HG03571 (cell line): ENCODE results near the gene TRAM2.
A peak's percentile ranks its signal among the peaks of the same experiment; 100 is the strongest.

ENCODE experiments used
- ATAC-seq: cut with Tn5 transposase; IDR thresholded peaks from one replicate; pipeline ENCODE4 v1.9.1; 2021; ENCODE audit not compliant: unreplicated experiment

TRAM2 gene

DNA sequence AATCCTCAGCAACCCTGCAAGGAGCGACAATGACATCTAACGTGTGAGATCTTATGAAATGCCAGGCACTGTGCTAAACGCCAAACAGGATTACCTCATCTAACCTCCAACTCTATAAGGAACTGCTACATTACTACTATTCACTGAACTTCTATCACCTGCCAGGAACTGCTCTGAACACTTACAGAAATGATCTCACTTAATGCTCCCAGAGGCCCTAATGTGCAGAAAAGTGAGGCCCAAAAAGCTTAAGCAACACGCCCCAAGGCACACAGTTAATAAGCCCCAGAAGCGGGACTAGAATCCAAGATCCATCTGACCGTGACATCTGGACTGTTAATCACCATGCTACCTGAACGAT lies 28.5 kb downstream of the TRAM2 start:
- ATAC-seq = no peak

DNA sequence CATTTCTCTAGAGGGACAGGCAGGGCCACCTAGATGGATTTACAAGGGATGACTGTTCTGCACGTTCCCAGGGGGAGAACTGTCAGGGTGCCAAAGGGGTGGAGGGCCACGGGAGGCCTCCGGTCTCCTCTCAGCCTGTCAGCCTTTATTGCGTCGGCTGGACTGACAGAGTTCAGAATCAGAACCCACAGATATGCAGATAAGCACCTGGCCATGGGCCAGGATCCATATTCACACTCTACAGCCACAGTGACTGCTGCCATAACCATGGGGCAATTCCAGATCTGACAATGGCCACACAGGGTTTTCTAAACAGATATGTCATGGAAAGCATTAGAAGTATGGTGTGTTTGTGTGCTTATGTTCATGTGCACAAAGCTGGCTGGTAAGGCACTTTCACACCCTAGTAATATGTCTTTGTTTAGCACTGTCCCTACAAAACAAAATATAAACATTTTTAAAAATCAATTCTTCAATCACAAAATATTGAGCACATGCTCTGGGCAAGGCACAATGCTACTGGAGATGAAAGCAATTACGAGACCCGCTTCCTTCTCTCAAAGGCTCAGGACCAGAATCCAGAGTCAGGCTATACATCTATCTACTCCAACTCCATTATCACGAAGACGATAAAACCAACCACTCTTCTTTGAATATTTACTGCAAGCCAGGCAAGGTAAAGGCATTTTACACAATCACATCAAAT lies 29.1 kb downstream of the TRAM2 start:
- ATAC-seq = no peak

- ATAC-seq = peak; percentile 76
Measured at GRCh38 chr6:52546678-52547077, 30.2 kb downstream of the TRAM2 start.

GRCh38 chr6:52546192-52546591 lies 30.7 kb downstream of the TRAM2 start:
- peak; percentile 37 for ATAC-seq

- ATAC-seq = peak; percentile 7
Measured at GRCh38 chr6:52545406-52546119, 31.3 kb downstream of the TRAM2 start.

GRCh38 chr6:52544602-52545405 lies 32.1 kb downstream of the TRAM2 start:
- ATAC-seq = no peak

DNA sequence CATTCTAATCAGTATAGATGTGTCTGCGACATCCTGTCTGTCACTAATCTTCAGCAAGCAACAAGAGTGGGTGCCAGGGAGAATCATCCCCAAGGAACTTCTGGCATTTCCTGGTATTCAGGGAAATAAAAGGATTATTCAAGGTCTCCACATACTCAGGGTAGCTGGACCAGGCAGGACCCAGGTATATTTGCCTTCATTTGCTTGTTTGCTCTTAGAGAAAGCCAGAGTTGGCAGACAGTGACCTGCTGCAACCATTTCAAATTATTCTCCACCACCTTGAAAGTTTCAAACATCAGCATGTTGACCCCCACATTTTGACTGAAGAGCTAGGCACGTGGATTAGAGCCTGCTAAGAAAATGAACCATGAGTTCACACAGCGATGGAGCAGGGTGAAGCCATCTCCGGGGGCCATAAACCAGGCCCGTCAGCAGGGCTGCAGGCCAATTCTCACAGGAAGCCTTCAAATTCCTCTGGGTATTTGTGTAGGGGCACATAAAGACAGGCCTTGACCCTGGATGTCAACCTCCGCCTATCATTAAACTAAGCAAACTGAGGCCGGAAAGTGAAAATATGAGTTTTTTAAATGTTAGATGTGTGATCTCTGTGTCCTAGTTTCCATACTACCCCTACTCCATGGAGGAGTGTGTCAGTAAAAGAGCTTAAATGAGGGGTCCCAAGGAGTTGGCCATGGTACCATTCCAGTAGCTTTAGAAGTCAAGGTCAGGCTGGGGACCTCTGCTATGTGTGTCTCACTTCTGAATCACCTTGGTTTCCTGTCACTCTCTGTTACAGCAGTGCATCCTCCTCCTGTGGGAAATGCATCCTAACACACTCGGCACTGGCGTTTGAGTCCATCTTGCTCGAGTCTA lies 32.9 kb downstream of the TRAM2 start:
- ATAC-seq = no peak

DNA sequence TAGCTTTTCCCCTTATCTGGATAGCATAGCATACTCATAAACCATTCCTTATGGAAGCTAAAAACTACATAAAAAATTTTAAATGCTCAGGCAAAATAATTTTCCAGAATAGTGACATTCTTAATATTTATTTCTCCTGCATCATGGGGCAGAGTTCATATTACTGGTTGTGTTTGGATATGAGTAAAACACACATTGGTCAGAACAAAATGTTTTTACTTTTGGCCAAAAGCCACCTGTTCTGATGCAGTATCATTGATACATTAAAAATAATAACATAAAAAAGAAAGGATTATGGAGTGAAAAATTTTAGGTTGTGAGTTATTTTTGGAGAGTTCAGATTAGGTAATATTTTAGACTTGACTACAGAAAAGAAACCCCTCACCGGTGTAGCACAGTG lies 33.6 kb downstream of the TRAM2 start:
- ATAC-seq = no peak

- ATAC-seq = no peak
Measured at GRCh38 chr6:52541135-52541534, 35.7 kb downstream of the TRAM2 start.

GRCh38 chr6:52540286-52540902 lies 36.5 kb downstream of the TRAM2 start:
- no peak for ATAC-seq

DNA sequence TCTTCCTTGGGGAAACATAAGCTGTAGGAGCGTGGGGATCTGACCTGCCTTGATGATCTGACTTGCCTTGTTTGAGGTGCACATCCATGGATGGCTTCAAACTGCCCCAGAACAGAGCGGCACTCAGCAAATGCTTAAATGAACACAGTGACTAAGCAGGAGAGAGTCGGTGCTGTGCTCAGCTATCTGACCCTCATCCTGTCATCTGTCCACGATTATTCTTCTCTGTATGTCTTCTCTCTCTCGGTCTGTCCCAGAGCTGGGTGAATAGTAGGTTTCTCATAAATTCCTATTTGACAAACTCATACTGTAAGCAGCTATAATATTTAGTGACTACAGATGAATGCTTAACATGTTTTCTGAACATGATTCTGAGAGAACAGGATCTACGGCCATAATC lies 37.3 kb downstream of the TRAM2 start:
- no peak for ATAC-seq

DNA sequence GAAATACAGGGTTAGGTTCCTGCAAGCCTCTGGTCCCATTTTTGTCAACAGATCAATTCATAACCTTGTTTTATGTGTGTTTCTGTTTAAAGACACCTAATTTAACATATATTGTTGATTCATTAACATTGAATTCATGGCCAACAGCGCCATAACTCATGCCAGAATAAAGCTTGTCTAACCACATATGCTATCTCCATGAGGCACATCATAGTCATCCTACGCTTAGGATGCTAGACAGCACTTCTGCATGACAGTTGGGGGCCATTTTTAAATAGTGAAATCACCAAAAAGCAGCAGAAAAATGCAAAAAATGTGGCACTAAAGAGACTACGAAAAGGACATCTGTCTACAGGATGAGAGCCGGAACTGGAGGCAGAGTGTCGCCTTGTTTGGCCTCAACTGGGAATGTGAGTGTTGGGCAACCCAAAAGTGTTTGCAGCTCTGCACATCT lies 37.9 kb downstream of the TRAM2 start:
- ATAC-seq = no peak

- no peak for ATAC-seq
Measured at GRCh38 chr6:52538252-52538900, 38.5 kb downstream of the TRAM2 start.

GRCh38 chr6:52537001-52537753 lies 39.7 kb downstream of the TRAM2 start:
- peak; percentile 58 for ATAC-seq

GRCh38 chr6:52536424-52536916 lies 40.4 kb downstream of the TRAM2 start:
- ATAC-seq = no peak

GRCh38 chr6:52535711-52536423 lies 41.0 kb downstream of the TRAM2 start:
- no peak for ATAC-seq

GRCh38 chr6:52534966-52535390 lies 41.9 kb downstream of the TRAM2 start:
- no peak for ATAC-seq

GRCh38 chr6:52534363-52534762 lies 42.5 kb downstream of the TRAM2 start:
- ATAC-seq = no peak
